ENCODE results near the gene SLAIN2.

GRCh38 chr4:48410812-48411211, 69.5 kb downstream of the SLAIN2 start:
- no peak for TF ChIP-seq E2F1 (CRISPR knock-in tag; IDR thresholded peaks at IDR 0.05)
- TF ChIP-seq HMGA2 (CRISPR knock-in tag; IDR thresholded peaks at IDR 0.05) = no peak
- TF ChIP-seq CTCF (IDR thresholded peaks at IDR 0.05) = no peak
- no peak for TF ChIP-seq CREM (CRISPR knock-in tag; IDR thresholded peaks at IDR 0.05)
- no peak for TF ChIP-seq CREB1 (CRISPR knock-in tag; IDR thresholded peaks at IDR 0.05)
- no peak for TF ChIP-seq ZNF232 (CRISPR knock-in tag; IDR thresholded peaks at IDR 0.05)
- no peak for TF ChIP-seq TEAD4 (CRISPR knock-in tag; IDR thresholded peaks at IDR 0.05)
- TF ChIP-seq USF1 (CRISPR knock-in tag; IDR thresholded peaks at IDR 0.05) = no peak
